SK-N-SH (cell line): ENCODE results near the gene CZIB.

Source experiments
- EP300 ChIP-seq, 2 experiments: IDR thresholded peaks; 2 replicates each; pipeline versions ENCODE4 v1.4.0 to v1.6.1; 2012; ENCODE audit warnings: borderline replicate concordance in 1 of 2, low read depth in 1 of 2, low read length in 1 of 2
- EZH2phosphoT487 ChIP-seq: fragments of 200-600 bp; sonication (generic); IDR thresholded peaks from 2 replicates; pipeline ENCODE4 v1.6.1; 2017; ENCODE audit warnings: low read depth, mixed run types, mild to moderate bottlenecking, antibody characterized with exemption, moderate library complexity, borderline replicate concordance
- JUND ChIP-seq: IDR thresholded peaks from 2 replicates; pipeline ENCODE4 v1.4.0; 2012
- TF ChIP-seq, protein P1 (sequence below): IDR thresholded peaks from 2 replicates; pipeline ENCODE4 v1.4.0; 2012; ENCODE audit warnings: low read depth
- TF ChIP-seq, protein P2 (sequence below): IDR thresholded peaks from 2 replicates; pipeline ENCODE4 v1.6.1; 2012; ENCODE audit warnings: mild to moderate bottlenecking, low read depth, low read length, moderate library complexity

DNA sequence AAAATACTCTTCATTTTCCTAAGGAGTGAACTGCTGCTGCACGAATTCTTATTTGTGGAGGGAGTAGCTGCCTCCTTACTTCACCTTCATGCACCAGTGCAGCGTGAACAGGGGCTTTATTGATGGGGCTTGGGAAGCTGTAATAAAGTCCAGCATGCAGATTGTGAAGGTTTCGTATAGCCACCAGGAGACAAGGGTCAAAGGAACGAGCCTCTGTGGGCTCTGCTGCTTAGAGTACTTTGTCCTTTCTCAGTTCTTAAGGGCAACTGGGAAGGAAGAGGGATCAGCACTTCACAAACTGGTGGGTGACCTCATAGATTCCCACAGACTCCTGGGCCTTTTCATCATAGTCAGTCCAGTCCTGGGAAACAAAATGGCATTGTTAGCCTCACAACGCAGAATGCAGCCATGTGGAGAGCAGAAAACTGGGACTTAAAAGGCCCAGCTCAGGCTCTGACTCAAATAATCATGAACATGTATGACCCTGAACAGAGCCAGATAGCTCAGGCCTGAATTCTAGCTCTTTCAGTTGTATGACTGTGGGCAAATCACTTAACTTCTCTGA lies 6.0 kb downstream of the CZIB start:
- TF ChIP-seq, protein P1, sequence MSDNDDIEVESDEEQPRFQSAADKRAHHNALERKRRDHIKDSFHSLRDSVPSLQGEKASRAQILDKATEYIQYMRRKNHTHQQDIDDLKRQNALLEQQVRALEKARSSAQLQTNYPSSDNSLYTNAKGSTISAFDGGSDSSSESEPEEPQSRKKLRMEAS = no peak
- no peak for TF ChIP-seq EP300 (IDR thresholded peaks at IDR 0.05; ENCODE audit: borderline replicate concordance in 1 of 2, low read depth in 1 of 2, low read length in 1 of 2)
- TF ChIP-seq EZH2phosphoT487 = no peak
- TF ChIP-seq, protein P2, sequence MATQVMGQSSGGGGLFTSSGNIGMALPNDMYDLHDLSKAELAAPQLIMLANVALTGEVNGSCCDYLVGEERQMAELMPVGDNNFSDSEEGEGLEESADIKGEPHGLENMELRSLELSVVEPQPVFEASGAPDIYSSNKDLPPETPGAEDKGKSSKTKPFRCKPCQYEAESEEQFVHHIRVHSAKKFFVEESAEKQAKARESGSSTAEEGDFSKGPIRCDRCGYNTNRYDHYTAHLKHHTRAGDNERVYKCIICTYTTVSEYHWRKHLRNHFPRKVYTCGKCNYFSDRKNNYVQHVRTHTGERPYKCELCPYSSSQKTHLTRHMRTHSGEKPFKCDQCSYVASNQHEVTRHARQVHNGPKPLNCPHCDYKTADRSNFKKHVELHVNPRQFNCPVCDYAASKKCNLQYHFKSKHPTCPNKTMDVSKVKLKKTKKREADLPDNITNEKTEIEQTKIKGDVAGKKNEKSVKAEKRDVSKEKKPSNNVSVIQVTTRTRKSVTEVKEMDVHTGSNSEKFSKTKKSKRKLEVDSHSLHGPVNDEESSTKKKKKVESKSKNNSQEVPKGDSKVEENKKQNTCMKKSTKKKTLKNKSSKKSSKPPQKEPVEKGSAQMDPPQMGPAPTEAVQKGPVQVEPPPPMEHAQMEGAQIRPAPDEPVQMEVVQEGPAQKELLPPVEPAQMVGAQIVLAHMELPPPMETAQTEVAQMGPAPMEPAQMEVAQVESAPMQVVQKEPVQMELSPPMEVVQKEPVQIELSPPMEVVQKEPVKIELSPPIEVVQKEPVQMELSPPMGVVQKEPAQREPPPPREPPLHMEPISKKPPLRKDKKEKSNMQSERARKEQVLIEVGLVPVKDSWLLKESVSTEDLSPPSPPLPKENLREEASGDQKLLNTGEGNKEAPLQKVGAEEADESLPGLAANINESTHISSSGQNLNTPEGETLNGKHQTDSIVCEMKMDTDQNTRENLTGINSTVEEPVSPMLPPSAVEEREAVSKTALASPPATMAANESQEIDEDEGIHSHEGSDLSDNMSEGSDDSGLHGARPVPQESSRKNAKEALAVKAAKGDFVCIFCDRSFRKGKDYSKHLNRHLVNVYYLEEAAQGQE = no peak
- no peak for TF ChIP-seq JUND
